Prostate gland (tissue), 2 donors: ENCODE results near the gene ANKS3. TPM values are rescaled to one million over a fixed set of nuclear protein-coding genes. Genes with fewer than 3 reads are reported as not detected.

Experiments
- DNase-seq: peaks from one replicate; pipeline ENCODE4 v3.0.0-alpha.2; 2019; ENCODE audit warnings: low spot score
- H3K27ac ChIP-seq, 2 donors: fragments of 200-600 bp; sonication (generic); 2 replicates each; pipeline ENCODE4 v1.5.1; 2017 to 2019
- H3K27me3 ChIP-seq: fragments of 200-600 bp; sonication (generic); replicated peaks from 2 replicates; pipeline ENCODE4 v1.5.1; 2019; ENCODE audit not compliant: insufficient read depth
- H3K36me3 ChIP-seq, 2 donors: fragments of 200-600 bp; sonication (generic); 1 replicate in 1 of 2; 2 replicates in 1 of 2; pipeline versions ENCODE4 v1.5.1 to v1.8.1; 2017 to 2019
- H3K4me1 ChIP-seq: fragments of 200-600 bp; sonication (generic); replicated peaks from 2 replicates; pipeline ENCODE4 v1.5.1; 2019
- H3K4me3 ChIP-seq, 2 donors: fragments of 200-600 bp; sonication (generic); 2 replicates each; pipeline ENCODE4 v1.5.1; 2017 to 2019
- H3K9me3 ChIP-seq: fragments of 200-600 bp; sonication (generic); 2 replicates; pipeline ENCODE4 v1.5.1; 2017
- CTCF ChIP-seq, 4 experiments: fragments of 200-600 bp in 2 of 4; fragments of 450-650 bp in 2 of 4; sonication (generic) in 2 of 4; IDR thresholded peaks; 1 replicate in 3 of 4; 2 replicates in 1 of 4; pipeline ENCODE4 v1.5.1; 2016 to 2019; ENCODE audit warnings: antibody characterized with exemption in 4 of 4, mild to moderate bottlenecking in 2 of 4, moderate library complexity in 2 of 4
- POLR2A ChIP-seq: fragments of 450-650 bp; IDR thresholded peaks from one replicate; pipeline ENCODE4 v1.6.1; 2016; ENCODE audit warnings: antibody characterized with exemption, mild to moderate bottlenecking
- POLR2AphosphoS5 ChIP-seq: sonication (generic); formaldehyde crosslinking; IDR thresholded peaks from one replicate; pipeline ENCODE4 v1.6.1; 2017; ENCODE audit warnings: antibody characterized with exemption
- WGBS: methylation state at CpG from one replicate; pipeline ENCODE4 v1.1.5; 2018; 5-methylcytosine and 5-hydroxymethylcytosine counted together
- intact Hi-C: fragments of 100-400 bp; cut with DNase I; formaldehyde crosslinking; loops from one replicate; pipeline ENCODE4 v1.14.2; 2022
- total RNA-seq, 2 donors: library from RNA; depleted of rRNA; stranded (reverse); fragments of >200 nt; gene quantifications; one replicate each; pipeline ENCODE4 v1.1.0, GENCODE V29; 2016

Gene ANKS3
- total RNA-seq, 2 donors from 2014 or later = 19.1 to 42.9 TPM

GRCh38 chr16:4667203-4667963 is 66.7 kb downstream of the ANKS3 start:
- H3K4me3 ChIP-seq = no peak overlapping the region
- peaks cover 0 to 12% of the 10 kb centered on the region in 2 donors for H3K36me3 ChIP-seq
- TF ChIP-seq CTCF (IDR thresholded peaks at IDR 0.05) (no peak), POLR2A (no peak)
- H3K27me3 ChIP-seq = no peaks in the 10 kb centered on the region
- H3K4me1 ChIP-seq = peaks cover 3% of the 10 kb centered on the region
- intact Hi-C loops = no loop called here
- 88% methylated on average over 20 of the region's 20 CpGs for WGBS
- H3K27ac ChIP-seq = no peak overlapping the region
- DNase-seq = no peak
- H3K9me3 ChIP-seq = no peaks in the 10 kb centered on the region

- no peak for TF ChIP-seq POLR2AphosphoS5
- TF ChIP-seq POLR2A = no peak
- TF ChIP-seq CTCF (IDR thresholded peaks at IDR 0.05) = no peak
- Histone ChIP-seq H3K36me3 (peaks cover 0 to 12% of the 10 kb centered on the region in 2 donors), H3K4me1 (peaks cover 3% of the 10 kb centered on the region), H3K9me3 (no peaks in the 10 kb centered on the region), H3K4me3 (no peak overlapping the region), H3K27me3 (no peaks in the 10 kb centered on the region), H3K27ac (no peak overlapping the region)
- DNase-seq = no peak
- 89% methylated on average over 20 of the region's 20 CpGs for WGBS
- intact Hi-C loops = no loop called here
These were observed 67.4 kb downstream of the ANKS3 start for GRCh38 chr16:4666537-4667202.

- peaks cover 3% of the 10 kb centered on the region for H3K4me1 ChIP-seq
- no peaks in the 10 kb centered on the region for H3K9me3 ChIP-seq
- WGBS = 43% methylated on average over 26 of the region's 26 CpGs
- intact Hi-C loops = no loop called here
- H3K36me3 ChIP-seq = peaks cover 0 to 12% of the 10 kb centered on the region in 2 donors
- no peak overlapping the region for H3K4me3 ChIP-seq
- TF ChIP-seq CTCF (IDR thresholded peaks at IDR 0.05) (no peak), POLR2A (no peak), POLR2AphosphoS5 (no peak)
- no peaks in the 10 kb centered on the region for H3K27me3 ChIP-seq
- DNase-seq = no peak
- no peak overlapping the region for H3K27ac ChIP-seq
These were observed 69.3 kb downstream of the ANKS3 start for GRCh38 chr16:4664538-4665418.

- Histone ChIP-seq H3K4me1 (peaks cover 1% of the 10 kb centered on the region), H3K9me3 (no peaks in the 10 kb centered on the region), H3K27ac (no peak overlapping the region), H3K27me3 (no peaks in the 10 kb centered on the region), H3K36me3 (peaks cover 0 to 12% of the 10 kb centered on the region in 2 donors), H3K4me3 (no peak overlapping the region)
- intact Hi-C loops = no loop called here
- TF ChIP-seq CTCF (IDR thresholded peaks at IDR 0.05) (no peak), POLR2AphosphoS5 (no peak), POLR2A (no peak)
- 74% methylated on average over 25 of the region's 25 CpGs for WGBS
- DNase-seq = no peak
These were observed 70.2 kb downstream of the ANKS3 start for GRCh38 chr16:4663777-4664465.
